Vagina (tissue), 2 donors: ENCODE measurements around the gene ABCB1.

Source experiments
- POLR2A ChIP-seq, 2 donors: fragments of 450-650 bp; IDR thresholded peaks; one replicate each; pipeline ENCODE4 v1.6.1; 2017; ENCODE audit warnings: antibody characterized with exemption in 2 of 2, mild to moderate bottlenecking in 2 of 2, moderate library complexity in 2 of 2
- POLR2AphosphoS5 ChIP-seq, 2 donors: sonication (generic); formaldehyde crosslinking; IDR thresholded peaks; one replicate each; pipeline ENCODE4 v1.9.0; 2017; ENCODE audit warnings: antibody characterized with exemption in 2 of 2, mild to moderate bottlenecking in 2 of 2, low read depth in 1 of 2; ENCODE audit not compliant: insufficient read depth in 1 of 2
- TF ChIP-seq, protein P1 (sequence below), 3 experiments: fragments of 450-650 bp in 2 of 3; fragments of 200-600 bp in 1 of 3; sonication (generic) in 1 of 3; IDR thresholded peaks; one replicate each; pipeline ENCODE4 v1.5.1; 2017 to 2019; ENCODE audit warnings: antibody characterized with exemption in 3 of 3, mild to moderate bottlenecking in 2 of 3, moderate library complexity in 2 of 3

DNA sequence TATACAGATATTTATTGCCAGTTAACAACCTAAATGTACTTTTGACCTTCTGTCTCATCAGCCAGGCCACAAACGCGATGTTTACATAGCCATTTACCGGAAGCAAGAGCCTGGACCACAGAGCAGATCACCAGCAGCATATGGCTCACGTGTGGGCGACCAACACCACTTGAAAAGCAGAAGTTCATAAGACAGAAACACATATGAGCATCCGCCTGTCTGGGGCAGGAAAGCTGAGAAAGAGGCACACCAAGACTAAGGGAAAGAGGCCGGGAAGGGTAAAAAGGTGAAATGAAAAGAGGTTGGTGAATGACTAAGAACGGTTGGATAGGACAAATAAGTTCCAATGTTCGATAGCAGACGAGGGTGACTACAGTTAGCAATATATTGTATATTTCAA is 1.3 kb downstream of the ABCB1 start:
- TF ChIP-seq POLR2A (IDR thresholded peaks at IDR 0.05) = no peak
- TF ChIP-seq, protein P1, sequence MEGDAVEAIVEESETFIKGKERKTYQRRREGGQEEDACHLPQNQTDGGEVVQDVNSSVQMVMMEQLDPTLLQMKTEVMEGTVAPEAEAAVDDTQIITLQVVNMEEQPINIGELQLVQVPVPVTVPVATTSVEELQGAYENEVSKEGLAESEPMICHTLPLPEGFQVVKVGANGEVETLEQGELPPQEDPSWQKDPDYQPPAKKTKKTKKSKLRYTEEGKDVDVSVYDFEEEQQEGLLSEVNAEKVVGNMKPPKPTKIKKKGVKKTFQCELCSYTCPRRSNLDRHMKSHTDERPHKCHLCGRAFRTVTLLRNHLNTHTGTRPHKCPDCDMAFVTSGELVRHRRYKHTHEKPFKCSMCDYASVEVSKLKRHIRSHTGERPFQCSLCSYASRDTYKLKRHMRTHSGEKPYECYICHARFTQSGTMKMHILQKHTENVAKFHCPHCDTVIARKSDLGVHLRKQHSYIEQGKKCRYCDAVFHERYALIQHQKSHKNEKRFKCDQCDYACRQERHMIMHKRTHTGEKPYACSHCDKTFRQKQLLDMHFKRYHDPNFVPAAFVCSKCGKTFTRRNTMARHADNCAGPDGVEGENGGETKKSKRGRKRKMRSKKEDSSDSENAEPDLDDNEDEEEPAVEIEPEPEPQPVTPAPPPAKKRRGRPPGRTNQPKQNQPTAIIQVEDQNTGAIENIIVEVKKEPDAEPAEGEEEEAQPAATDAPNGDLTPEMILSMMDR (IDR thresholded peaks at IDR 0.05) = no peak
- TF ChIP-seq POLR2AphosphoS5 (IDR thresholded peaks at IDR 0.05; ENCODE audit: insufficient read depth in 1 of 2, low read depth in 1 of 2) = no peak
